Endodermal cell (in vitro differentiated cells): ENCODE results near the gene TMEM132A. TPM values are rescaled to one million over a fixed set of nuclear protein-coding genes. Genes with fewer than 3 reads are reported as not detected.

Source experiments
- DNase-seq: peaks from one replicate; pipeline ENCODE4 v3.0.0-alpha.2; 2017
- H3K27ac ChIP-seq: 2 replicates; pipeline ENCODE4 v1.5.1; 2013; ENCODE audit warnings: mild to moderate bottlenecking, low read depth, low read length, moderate library complexity
- H3K27me3 ChIP-seq: 2 replicates; pipeline ENCODE4 v1.6.1; 2013; ENCODE audit warnings: mild to moderate bottlenecking, low read length, moderate library complexity; ENCODE audit not compliant: insufficient read depth, control insufficient read depth, poor library complexity, severe bottlenecking
- H3K36me3 ChIP-seq: 2 replicates; pipeline ENCODE4 v1.7.0; 2013; ENCODE audit warnings: mild to moderate bottlenecking, low read length, moderate library complexity; ENCODE audit not compliant: control insufficient read depth, insufficient read depth
- H3K4me1 ChIP-seq: one replicate; pipeline ENCODE4 v1.7.0; 2013; ENCODE audit warnings: low read length; ENCODE audit not compliant: control insufficient read depth, insufficient read depth
- H3K4me3 ChIP-seq: 2 replicates; pipeline ENCODE4 v1.5.1; 2013; ENCODE audit warnings: mild to moderate bottlenecking, low read length, moderate library complexity
- H3K9ac ChIP-seq: 2 replicates; pipeline ENCODE4 v1.6.1; 2013; ENCODE audit warnings: mild to moderate bottlenecking, low read length, moderate library complexity; ENCODE audit not compliant: poor library complexity, severe bottlenecking; ENCODE audit errors: extremely low read depth
- H3K9me3 ChIP-seq: 2 replicates; pipeline ENCODE4 v1.6.1; 2013; ENCODE audit warnings: mild to moderate bottlenecking, low read length, moderate library complexity; ENCODE audit not compliant: control insufficient read depth
- H3K27ac Mint-ChIP-seq: 2 replicates; pipeline ENCODE4 v1.8.0; 2020; ENCODE audit warnings: mixed read lengths
- H3K27me3 Mint-ChIP-seq: 2 replicates; pipeline ENCODE4 v1.8.0; 2021; ENCODE audit warnings: mild to moderate bottlenecking, mixed read lengths; ENCODE audit not compliant: insufficient read depth
- H3K36me3 Mint-ChIP-seq: 2 replicates; pipeline ENCODE4 v1.8.0; 2020; ENCODE audit warnings: low read depth, mixed read lengths
- H3K4me1 Mint-ChIP-seq: 2 replicates; pipeline ENCODE4 v1.8.0; 2020; ENCODE audit warnings: mixed read lengths
- H3K4me3 Mint-ChIP-seq: 2 replicates; pipeline ENCODE4 v1.8.0; 2020; ENCODE audit warnings: mild to moderate bottlenecking, moderate library complexity, mixed read lengths
- H3K9me3 Mint-ChIP-seq: 2 replicates; pipeline ENCODE4 v1.8.0; 2020; ENCODE audit warnings: mild to moderate bottlenecking, mixed read lengths
- WGBS, 2 experiments: methylation state at CpG; one replicate each; pipeline versions ENCODE4 v1.1.5 to v1.1.7; 2013; ENCODE audit warnings: missing lambda C conversion rate in 2 of 2, mixed read lengths in 1 of 2; ENCODE audit not compliant: insufficient coverage in 1 of 2, insufficient read length in 1 of 2; 5-methylcytosine and 5-hydroxymethylcytosine counted together
- total RNA-seq, 2 donors: library from RNA; stranded (reverse); fragmentation: NEBNext Ultra II Directional in 1 of 2; extraction: Animal tissue kit (Norgen Biotek cat#: 25700) in 1 of 2; gene quantifications; 2 replicates in 1 of 2; 3 replicates in 1 of 2; pipeline ENCODE4 v1.2.1, GENCODE V29; 2021
- TF ChIP-seq, protein P1 (sequence below): fragments of 200-600 bp; sonication (generic); conservative IDR thresholded peaks from 2 replicates; pipeline ENCODE4 v1.5.0; 2021; ENCODE audit warnings: antibody characterized with exemption, mild to moderate bottlenecking

TMEM132A gene
- total RNA-seq, 2 donors from 2014 or later: 135 to 140 TPM

DNA sequence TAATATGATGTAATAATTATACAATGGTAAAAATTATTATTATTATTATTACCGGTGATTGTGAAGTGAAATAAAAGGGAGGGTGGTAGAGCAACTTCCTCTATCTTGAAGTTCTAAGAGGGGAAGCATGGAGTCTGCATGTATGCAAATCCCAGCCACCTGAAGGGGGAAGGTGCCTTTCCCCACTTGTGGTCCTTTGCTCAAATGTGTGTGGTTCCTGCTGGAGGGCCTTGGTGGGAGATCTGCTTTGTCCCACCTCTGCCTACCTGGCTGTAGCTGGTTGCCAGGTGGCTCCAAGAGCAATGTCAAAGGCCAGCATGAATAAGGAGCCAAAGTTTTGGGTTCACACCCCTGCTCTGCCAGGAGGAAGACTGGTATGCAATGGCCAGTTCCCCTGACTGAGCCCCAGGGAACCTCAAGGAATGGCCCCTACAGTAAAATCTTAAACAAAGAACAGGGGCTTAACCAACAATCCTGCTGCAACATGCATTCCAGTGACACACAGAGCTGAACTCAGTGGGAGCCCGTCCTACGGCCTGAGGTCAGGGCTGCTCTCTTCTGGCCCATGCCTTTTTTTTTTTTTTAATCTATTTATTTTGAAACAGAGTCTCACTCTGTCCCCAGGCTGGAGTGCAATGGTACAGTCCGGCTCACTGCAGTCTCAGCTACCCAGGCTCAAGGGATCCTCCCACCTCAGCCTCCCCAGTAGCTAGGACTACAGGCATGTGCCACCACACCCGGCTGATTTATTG is 8.5 kb downstream of the TMEM132A start:
- WGBS, 2 experiments: 73 to 84% methylated on average over 3 to 5 of the region's 5 CpGs
- Histone ChIP-seq H3K36me3 (peaks cover 39% of the 10 kb centered on the region), H3K27ac (peak overlapping the region; percentile 67), H3K4me1 (no peaks in the 10 kb centered on the region), H3K9ac (no peak overlapping the region), H3K27me3 (no peaks in the 10 kb centered on the region), H3K9me3 (no peaks in the 10 kb centered on the region), H3K4me3 (no peak overlapping the region)
- Mint-ChIP-seq H3K9me3 (no peaks in the 10 kb centered on the region), H3K4me1 (no peaks in the 10 kb centered on the region), H3K36me3 (peaks cover 42% of the 10 kb centered on the region), H3K27me3 (no peaks in the 10 kb centered on the region), H3K27ac (no peak overlapping the region), H3K4me3 (no peak overlapping the region)
- peak; percentile 67 for DNase-seq
- TF ChIP-seq, protein P1, sequence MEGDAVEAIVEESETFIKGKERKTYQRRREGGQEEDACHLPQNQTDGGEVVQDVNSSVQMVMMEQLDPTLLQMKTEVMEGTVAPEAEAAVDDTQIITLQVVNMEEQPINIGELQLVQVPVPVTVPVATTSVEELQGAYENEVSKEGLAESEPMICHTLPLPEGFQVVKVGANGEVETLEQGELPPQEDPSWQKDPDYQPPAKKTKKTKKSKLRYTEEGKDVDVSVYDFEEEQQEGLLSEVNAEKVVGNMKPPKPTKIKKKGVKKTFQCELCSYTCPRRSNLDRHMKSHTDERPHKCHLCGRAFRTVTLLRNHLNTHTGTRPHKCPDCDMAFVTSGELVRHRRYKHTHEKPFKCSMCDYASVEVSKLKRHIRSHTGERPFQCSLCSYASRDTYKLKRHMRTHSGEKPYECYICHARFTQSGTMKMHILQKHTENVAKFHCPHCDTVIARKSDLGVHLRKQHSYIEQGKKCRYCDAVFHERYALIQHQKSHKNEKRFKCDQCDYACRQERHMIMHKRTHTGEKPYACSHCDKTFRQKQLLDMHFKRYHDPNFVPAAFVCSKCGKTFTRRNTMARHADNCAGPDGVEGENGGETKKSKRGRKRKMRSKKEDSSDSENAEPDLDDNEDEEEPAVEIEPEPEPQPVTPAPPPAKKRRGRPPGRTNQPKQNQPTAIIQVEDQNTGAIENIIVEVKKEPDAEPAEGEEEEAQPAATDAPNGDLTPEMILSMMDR: no peak

DNA sequence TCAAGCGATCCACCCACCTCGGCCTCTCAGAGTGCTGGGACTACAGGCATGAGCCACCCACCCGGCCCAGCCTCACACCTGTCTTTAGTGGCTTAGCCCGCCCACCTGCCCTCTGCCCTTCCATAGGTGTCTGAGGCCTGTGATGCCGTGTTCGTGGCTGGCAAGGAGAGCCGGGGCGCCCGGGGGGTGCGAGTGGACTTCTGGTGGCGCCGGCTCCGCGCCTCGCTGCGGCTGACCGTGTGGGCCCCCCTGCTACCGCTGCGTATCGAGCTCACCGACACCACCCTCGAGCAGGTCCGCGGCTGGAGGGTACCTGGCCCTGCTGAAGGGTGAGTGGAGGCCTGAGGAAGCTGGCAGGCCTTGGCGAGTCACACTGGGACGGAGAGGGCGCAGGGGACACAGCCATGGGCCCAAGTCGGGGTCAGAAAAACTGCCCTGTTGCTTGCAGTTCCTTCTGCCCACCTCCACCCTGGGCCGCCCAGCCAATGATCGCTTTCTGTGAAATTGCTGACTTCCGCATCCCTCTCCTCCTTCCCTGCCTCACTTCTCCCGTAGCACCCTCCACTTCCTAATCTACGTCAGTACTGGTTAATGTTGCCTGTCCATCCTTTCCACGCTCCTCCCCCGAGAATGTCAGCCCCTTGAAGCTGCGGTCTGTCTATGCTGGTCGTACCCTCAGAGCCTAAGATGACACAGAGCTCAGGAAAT is 9.3 kb downstream of the TMEM132A start:
- TF ChIP-seq, protein P1: no peak
- H3K36me3 ChIP-seq: peaks cover 33% of the 10 kb centered on the region

GRCh38 chr11:60934124-60934789 is 10.0 kb downstream of the TMEM132A start:
- no peaks in the 10 kb centered on the region for H3K4me1 ChIP-seq
- H3K4me3 ChIP-seq: no peak overlapping the region
- H3K27me3 ChIP-seq: no peaks in the 10 kb centered on the region
- H3K9ac ChIP-seq: no peak overlapping the region
- Mint-ChIP-seq H3K4me1 (peaks cover 2% of the 10 kb centered on the region), H3K4me3 (no peak overlapping the region), H3K36me3 (peaks cover 35% of the 10 kb centered on the region), H3K9me3 (no peaks in the 10 kb centered on the region), H3K27ac (no peak overlapping the region), H3K27me3 (no peaks in the 10 kb centered on the region)
- H3K9me3 ChIP-seq: no peaks in the 10 kb centered on the region
- TF ChIP-seq, protein P1: no peak
- H3K27ac ChIP-seq: no peak overlapping the region
- DNase-seq: no peak
- H3K36me3 ChIP-seq: peaks cover 27% of the 10 kb centered on the region
- WGBS, 2 experiments: 94 to 96% methylated on average over 41 to 57 of the region's 57 CpGs

More for the DNA sequence above, 9.3 kb downstream of the TMEM132A start:
- H3K27ac ChIP-seq: no peak overlapping the region
- no peak overlapping the region for H3K4me3 ChIP-seq
- peaks cover under 1% of the 10 kb centered on the region for H3K4me1 Mint-ChIP-seq
- WGBS, 2 experiments: 95 to 97% methylated on average over 20 to 37 of the region's 37 CpGs
- no peaks in the 10 kb centered on the region for H3K4me1 ChIP-seq
- no peak for DNase-seq
- H3K27ac Mint-ChIP-seq: no peak overlapping the region
- H3K9ac ChIP-seq: no peak overlapping the region
- no peaks in the 10 kb centered on the region for H3K27me3 Mint-ChIP-seq
- H3K27me3 ChIP-seq: no peaks in the 10 kb centered on the region
- H3K9me3 Mint-ChIP-seq: no peaks in the 10 kb centered on the region
- no peak overlapping the region for H3K4me3 Mint-ChIP-seq
- no peaks in the 10 kb centered on the region for H3K9me3 ChIP-seq
- H3K36me3 Mint-ChIP-seq: peaks cover 37% of the 10 kb centered on the region
